IMR-90 (cell line): ENCODE results near the gene SCNM1.

Experiments used
- FOS ChIP-seq: fragments of 150-350 bp; IDR thresholded peaks from 2 replicates; pipeline ENCODE4 v1.6.1; 2016; ENCODE audit warnings: low read depth, low read length
- MAFK ChIP-seq: IDR thresholded peaks from 2 replicates; pipeline ENCODE4 v1.6.1; 2012; ENCODE audit warnings: low read depth, low read length, improper control_type of control experiment
- MAZ ChIP-seq: IDR thresholded peaks from 2 replicates; pipeline ENCODE4 v1.6.1; 2012; ENCODE audit warnings: low read depth, mild to moderate bottlenecking, low read length, improper control_type of control experiment, moderate library complexity, borderline replicate concordance
- NFE2L2 ChIP-seq: fragments of 150-350 bp; IDR thresholded peaks from 2 replicates; pipeline ENCODE4 v1.6.1; 2016; ENCODE audit warnings: low read depth, mild to moderate bottlenecking, low read length
- POLR2A ChIP-seq: IDR thresholded peaks from 2 replicates; pipeline ENCODE4 v1.6.1; 2012; ENCODE audit warnings: mild to moderate bottlenecking, low read depth, low read length
- RAD21 ChIP-seq: IDR thresholded peaks from 2 replicates; pipeline ENCODE4 v1.6.1; 2012; ENCODE audit warnings: low read length, improper control_type of control experiment
- RFX5 ChIP-seq: IDR thresholded peaks from 2 replicates; pipeline ENCODE4 v1.8.0; 2012; ENCODE audit warnings: low read depth, mild to moderate bottlenecking, low read length, moderate library complexity
- SMC3 ChIP-seq: fragments of 150-350 bp; IDR thresholded peaks from 2 replicates; pipeline ENCODE4 v1.6.1; 2016; ENCODE audit warnings: low read depth, mild to moderate bottlenecking, antibody characterized with exemption, low read length, moderate library complexity
- TF ChIP-seq, protein P1 (sequence below): fragments of 150-350 bp; IDR thresholded peaks from 2 replicates; pipeline ENCODE4 v1.6.1; 2016; ENCODE audit warnings: low read depth, mild to moderate bottlenecking, low read length, moderate library complexity, borderline replicate concordance
- TF ChIP-seq, protein P2 (sequence below): conservative IDR thresholded peaks from 2 replicates; pipeline ENCODE4 v1.5.1; 2012; ENCODE audit warnings: mild to moderate bottlenecking, low read depth, low read length, improper control_type of control experiment
- TF ChIP-seq, protein P3 (sequence below): fragments of 150-350 bp; IDR thresholded peaks from 2 replicates; pipeline ENCODE4 v1.6.1; 2017; ENCODE audit warnings: mild to moderate bottlenecking, antibody characterized with exemption, low read length, low read depth

DNA sequence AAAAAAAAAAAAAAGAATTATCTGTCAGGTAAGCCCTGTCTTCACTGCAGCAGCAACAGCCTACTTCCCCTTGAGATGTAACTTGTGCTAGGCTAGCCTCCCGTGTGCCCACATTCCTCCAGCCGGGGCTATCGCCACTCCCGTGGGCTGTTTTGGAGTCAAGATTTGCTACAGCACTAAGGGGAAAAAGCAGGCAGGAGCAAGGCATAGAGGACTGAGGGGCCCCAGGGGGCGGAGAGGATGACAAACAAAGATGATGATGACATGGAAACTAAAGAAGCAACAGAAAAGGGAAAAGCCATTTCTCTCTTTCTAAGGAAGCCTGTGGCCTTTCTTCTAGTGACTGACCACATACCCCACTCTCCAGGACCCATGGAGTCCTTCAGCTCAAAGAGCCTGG is 7.6 kb upstream of the SCNM1 start:
- TF ChIP-seq, protein P1, sequence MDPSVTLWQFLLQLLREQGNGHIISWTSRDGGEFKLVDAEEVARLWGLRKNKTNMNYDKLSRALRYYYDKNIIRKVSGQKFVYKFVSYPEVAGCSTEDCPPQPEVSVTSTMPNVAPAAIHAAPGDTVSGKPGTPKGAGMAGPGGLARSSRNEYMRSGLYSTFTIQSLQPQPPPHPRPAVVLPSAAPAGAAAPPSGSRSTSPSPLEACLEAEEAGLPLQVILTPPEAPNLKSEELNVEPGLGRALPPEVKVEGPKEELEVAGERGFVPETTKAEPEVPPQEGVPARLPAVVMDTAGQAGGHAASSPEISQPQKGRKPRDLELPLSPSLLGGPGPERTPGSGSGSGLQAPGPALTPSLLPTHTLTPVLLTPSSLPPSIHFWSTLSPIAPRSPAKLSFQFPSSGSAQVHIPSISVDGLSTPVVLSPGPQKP, result no peak
- TF ChIP-seq SMC3 (no peak), NFE2L2 (no peak), POLR2A (no peak), MAFK (no peak), MAZ (no peak), RFX5 (no peak), FOS (no peak), RAD21 (no peak)
- TF ChIP-seq, protein P2, sequence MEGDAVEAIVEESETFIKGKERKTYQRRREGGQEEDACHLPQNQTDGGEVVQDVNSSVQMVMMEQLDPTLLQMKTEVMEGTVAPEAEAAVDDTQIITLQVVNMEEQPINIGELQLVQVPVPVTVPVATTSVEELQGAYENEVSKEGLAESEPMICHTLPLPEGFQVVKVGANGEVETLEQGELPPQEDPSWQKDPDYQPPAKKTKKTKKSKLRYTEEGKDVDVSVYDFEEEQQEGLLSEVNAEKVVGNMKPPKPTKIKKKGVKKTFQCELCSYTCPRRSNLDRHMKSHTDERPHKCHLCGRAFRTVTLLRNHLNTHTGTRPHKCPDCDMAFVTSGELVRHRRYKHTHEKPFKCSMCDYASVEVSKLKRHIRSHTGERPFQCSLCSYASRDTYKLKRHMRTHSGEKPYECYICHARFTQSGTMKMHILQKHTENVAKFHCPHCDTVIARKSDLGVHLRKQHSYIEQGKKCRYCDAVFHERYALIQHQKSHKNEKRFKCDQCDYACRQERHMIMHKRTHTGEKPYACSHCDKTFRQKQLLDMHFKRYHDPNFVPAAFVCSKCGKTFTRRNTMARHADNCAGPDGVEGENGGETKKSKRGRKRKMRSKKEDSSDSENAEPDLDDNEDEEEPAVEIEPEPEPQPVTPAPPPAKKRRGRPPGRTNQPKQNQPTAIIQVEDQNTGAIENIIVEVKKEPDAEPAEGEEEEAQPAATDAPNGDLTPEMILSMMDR, result no peak
- TF ChIP-seq, protein P3, sequence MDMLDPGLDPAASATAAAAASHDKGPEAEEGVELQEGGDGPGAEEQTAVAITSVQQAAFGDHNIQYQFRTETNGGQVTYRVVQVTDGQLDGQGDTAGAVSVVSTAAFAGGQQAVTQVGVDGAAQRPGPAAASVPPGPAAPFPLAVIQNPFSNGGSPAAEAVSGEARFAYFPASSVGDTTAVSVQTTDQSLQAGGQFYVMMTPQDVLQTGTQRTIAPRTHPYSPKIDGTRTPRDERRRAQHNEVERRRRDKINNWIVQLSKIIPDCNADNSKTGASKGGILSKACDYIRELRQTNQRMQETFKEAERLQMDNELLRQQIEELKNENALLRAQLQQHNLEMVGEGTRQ, result no peak
